GM18505 (cell line): ENCODE data around the gene POU2AF1.

Source experiments
- ATAC-seq: cut with Tn5 transposase; IDR thresholded peaks from one replicate; pipeline ENCODE4 v1.9.1; 2021; ENCODE audit not compliant: unreplicated experiment
- POLR2A ChIP-seq: IDR thresholded peaks from 4 replicates; pipeline ENCODE4 v1.6.1; 2011; ENCODE audit warnings: borderline replicate concordance; ENCODE audit not compliant: insufficient read depth, insufficient read length; ENCODE audit errors: extremely low read depth

POU2AF1 gene

DNA sequence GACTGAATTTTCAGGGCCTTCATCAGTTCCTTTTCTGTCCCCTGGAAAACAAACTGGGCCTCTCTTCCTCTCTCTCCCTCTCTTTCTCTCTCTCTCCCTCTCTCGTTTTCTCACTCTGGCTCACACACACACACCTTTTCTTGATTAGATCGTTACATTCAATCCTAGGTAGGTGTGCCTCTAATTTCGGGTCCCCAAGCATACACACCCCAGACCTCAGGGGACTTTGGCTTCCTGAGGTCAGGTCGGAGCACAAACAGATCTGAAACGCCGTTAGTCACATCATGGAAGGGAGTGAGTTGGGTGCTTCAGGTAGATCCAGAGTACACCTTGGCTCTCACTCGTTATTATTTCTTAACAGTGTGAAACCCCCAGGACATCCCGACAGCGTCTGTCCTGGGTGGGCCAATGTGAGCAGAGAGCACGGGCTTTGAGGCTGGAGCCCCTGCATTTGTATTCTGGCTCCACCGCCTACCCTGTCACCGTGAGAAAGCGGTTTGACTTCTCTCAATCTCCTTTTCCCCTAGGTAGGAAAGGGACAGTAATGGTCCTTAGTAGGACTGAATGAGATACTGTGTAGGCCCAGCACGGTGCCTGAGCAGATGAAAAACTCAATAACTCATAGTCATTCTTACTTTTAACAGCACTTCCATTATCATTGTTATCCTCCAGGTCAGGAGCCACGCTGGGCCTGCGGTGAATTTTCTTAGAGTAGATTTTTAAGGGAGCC lies 37.3 kb upstream of the POU2AF1 start:
- no peak for ATAC-seq
- TF ChIP-seq POLR2A = peak; percentile 42

DNA sequence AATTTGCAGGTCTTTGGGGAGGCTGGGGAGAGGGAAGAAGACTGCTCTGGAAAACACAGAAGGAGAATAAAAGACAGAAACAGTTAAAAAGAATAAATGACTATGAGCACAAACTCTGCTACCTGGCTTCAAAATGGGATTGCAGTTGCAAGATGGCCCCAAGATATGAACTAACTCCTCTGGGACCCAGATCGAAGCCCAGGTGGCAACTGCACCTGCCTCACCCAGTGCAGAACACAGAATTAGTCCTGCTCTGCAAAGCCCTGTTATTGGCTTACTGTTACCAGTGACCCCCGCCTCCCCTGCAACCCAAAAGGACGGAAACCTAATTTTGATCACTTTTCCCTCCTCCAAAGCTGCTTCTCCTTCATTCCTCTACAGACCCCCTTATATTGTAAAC lies 35.9 kb upstream of the POU2AF1 start:
- ATAC-seq = no peak
- TF ChIP-seq POLR2A = no peak

DNA sequence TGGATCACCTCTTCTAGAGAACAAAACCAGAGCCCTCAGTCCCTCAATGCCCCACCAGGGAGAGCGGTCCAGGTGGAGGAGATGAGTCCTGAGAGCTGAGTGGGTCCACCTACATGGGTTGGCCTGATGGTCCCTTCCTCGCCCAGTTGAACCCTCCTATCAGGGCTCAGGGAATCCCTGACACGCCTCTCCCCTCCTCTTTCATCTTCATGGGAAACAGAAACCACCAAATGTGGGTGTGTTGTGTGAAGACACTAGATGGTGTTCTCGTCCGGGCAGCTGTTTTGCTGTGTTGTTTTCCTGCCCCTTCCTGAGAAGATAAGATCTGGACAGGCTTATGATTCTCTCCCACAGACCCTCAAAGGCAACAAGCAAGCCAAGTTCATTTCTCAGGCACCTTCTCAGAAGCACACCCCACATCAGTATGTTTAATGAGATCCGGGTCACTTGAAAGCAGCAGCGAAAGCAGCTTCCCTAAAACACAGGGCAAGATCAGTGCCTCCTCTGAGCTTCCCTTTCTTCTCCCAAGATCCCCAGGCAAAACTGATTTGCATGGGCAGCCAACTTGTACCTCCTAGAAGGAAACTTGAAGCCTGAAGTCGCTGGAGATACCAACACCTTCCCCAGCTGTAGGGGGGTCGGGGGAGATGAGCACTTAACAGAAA lies 35.3 kb upstream of the POU2AF1 start:
- TF ChIP-seq POLR2A = peak; percentile 49
- ATAC-seq = peak; percentile 28

DNA sequence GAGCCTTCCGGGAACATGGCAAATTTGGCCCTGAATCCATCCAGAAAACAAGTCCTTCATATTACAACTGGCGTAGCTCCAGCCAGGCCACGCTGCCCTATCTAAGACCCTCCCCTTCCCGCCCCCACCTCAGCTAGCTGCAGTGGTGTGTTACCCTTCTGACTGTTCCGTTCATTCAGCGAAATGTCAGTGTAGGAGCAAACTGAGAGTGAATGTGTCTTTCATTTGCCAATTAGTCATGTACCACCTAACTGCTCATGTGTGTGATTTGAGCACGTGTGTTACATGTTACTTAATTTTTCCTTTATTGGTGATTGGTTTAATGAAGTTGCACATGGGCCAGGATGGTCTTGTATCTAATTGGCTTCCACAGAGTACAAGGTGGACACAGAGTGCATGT lies 34.8 kb upstream of the POU2AF1 start:
- ATAC-seq = no peak
- TF ChIP-seq POLR2A = no peak

DNA sequence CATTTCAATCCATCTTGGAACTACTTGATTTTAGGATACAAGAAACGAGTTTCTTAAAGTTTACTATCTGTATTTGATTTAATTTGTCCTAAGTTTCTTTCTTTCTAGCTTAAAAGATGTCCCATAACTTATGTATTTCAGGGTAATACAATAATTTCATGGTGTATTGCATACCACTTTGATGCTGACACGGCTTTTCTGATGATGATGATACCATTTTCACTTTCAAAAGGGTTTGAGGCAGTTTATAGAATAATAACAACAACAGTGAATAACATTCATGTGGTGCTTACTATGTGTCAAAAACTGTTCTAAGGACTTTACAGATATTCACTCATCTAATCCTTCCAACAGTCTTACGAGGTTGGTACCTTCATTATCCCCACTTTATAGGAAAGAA lies 33.2 kb upstream of the POU2AF1 start:
- TF ChIP-seq POLR2A = no peak
- ATAC-seq = no peak

DNA sequence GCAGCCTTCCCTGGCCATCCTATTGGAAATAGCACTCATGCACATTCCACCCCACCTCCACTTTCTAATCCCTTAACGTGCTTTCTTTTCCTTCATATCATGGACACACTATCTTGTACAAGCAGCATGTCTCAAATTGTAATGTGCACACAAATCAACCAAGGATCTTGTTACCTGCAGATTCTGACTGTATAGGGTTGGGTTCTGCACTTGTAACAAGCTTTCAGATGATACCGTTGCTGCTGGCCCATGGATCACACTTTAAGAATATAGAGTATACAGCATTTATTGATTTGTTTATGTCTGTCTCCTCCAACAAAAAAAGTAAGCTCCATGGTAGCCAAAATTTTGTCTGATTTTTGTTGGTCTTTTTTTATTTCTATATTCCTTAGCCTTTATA lies 32.4 kb upstream of the POU2AF1 start:
- ATAC-seq = no peak

DNA sequence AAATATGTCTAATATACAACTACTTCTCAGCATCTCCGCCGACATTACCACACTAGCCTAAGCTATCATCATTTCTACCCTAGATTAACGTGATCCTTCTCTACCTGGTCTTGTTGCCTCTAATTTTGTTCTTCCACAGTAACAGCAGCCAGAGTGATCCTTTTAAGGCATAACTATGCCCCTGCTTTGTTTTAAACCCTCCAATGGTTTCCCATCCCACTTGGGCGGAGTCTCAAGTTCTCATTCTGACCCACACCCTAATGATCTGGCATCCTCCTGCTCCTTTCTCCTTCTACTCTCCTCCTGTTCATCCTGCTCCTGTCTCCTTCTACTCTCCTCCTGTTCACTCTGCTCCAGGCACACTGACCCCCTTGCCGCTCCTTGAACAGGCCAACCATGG lies 31.9 kb upstream of the POU2AF1 start:
- TF ChIP-seq POLR2A = no peak
- ATAC-seq = no peak

More for the DNA sequence above, 32.4 kb upstream of the POU2AF1 start:
- TF ChIP-seq POLR2A = no peak

DNA sequence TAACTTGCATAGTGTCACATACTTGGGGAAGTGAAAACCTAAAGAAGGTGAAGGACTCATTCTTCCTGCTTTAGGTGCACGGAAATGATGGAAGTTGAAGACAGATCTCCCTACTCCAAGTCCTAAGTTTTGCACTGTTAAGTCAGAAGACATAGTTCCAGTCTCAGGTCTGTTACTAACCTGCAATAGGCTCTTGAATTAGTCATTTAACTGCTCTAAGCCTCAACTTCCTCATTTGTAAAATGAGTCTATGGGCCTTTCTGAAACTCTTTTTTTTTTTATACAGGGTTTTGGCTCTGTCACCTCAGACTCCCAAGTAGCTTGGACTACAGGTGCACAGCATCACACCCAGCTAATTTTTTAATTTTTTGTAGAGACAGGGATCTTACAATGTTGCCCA lies 30.8 kb upstream of the POU2AF1 start:
- TF ChIP-seq POLR2A = peak; percentile 33
- peak; percentile 59 for ATAC-seq

DNA sequence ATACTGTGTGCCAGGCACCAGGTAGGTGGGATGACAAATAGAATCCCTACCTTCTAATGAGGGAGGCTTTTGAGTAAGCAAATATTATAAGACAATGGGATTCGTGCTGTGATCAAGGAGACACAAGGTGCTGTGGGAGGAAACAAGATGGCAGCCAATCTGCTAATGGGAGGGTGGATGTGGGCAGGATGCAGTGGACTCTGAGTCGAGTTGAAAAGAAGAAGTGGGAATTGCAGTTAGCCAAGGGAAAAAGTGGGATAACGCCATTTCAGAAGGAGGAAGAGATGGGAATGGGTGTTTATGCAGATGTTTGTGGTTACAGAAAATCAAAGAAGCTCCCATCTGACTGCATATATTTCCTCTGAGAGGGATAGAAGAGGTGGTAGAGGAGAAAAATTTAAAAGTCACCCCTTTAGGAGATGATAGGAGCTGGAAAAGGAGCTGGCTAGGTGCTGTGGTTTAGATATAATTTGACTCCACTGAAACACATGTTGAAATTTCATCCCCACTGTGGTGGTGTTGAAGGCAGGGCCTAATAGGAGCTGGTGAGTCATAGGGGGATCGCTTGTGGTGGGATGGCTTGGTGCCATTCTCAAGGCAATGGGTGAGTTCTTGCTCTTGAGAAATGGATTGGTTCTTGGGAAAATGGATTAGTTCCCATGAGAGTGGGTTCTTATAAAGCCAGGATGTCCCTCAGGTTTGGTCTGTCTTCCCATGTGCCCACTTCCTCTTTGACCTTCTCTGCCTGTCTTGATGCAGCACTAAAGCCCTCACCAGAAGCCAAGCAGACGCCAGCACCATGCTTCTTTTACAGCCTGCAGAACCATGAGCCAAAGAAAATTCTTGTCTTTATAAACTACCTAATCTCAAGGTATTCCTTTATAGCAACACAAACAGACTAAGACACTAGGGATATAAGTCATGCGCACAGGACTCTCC lies 30.0 kb upstream of the POU2AF1 start:
- no peak for TF ChIP-seq POLR2A

DNA sequence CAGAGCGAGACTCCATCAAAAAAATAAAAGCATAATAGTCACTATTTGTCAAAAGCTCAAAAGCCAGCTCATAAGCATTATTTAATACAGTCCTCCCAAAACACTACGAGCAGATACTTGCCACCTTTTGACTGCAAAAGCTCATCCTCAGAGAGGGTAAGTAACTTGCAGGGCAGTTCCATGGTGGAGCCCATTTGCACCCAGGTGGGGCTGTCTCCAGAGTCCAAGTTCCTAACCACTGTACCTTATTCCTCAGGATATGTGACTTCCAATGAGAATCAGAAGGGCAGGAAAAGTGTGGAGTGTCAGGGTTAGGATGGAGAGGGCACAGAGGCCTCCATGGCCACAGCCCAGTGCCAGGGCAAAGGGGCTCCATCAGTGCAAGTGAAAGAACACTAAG lies 28.6 kb upstream of the POU2AF1 start:
- TF ChIP-seq POLR2A = no peak

More for the DNA sequence above, 30.0 kb upstream of the POU2AF1 start:
- ATAC-seq = no peak

DNA sequence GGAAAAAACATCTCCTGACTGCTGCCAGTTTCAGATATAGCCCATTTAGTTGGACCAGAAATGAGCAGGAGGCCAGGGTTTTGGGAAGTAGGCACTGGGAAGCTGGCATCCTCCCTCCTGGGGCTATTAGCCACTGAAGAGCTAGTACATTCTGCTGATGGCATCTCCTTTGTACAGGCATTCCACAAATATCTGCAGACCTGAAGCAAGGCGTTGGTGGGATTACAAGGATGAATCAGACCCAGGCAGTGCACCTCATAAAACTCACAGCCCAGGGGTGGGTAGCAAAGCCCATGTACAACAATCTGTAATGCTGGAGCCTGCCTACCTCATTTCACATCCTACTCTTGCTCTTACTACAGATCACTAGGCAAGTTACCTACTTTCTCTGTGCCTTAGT lies 27.5 kb upstream of the POU2AF1 start:
- TF ChIP-seq POLR2A = no peak
- no peak for ATAC-seq

More for the DNA sequence above, 28.6 kb upstream of the POU2AF1 start:
- no peak for ATAC-seq

DNA sequence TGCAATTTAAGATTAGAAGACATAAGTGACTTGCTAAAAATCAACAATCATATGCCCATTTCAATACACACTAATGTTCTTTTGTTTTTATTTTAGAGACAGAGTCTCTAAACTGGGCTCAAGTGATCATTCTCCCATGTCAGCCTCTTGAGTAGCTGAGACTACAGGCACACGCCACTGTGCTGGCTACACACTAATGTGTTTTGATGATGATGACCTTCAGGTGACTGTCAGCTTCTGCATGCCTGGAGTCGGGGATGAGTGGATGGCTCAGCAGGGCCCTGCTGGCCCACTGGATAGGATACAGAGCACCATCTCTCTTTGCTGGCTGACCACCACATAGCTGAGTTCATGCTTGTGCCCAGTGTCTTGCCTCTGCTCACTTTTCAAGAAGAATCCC lies 27.0 kb upstream of the POU2AF1 start:
- TF ChIP-seq POLR2A = no peak
- no peak for ATAC-seq

DNA sequence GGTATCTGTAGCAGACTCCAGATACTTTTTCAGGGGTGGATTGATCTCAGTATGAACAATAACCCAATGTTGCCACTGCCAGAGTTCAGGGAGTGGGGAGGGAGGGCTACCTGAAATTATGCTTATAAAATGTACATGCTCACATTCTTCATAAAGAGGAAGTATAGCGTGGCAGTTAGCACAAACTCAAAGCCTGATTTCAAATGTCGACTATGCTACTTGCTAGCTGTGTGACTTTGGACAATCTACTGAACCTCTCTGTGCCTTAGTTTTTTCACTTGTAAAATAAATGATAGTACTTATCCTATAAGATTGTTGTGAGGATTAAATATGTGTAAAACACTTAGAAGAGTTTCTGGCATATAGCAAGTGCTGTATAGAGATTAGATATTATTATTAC lies 26.5 kb upstream of the POU2AF1 start:
- TF ChIP-seq POLR2A = no peak
- ATAC-seq = no peak
